Mesothelial cell of epicardium (in vitro differentiated cells): ENCODE results near the gene UNC119B. TPM values are rescaled to one million over a fixed set of nuclear protein-coding genes. Genes with fewer than 3 reads are reported as not detected.

Source experiments
- DNase-seq, 2 experiments: peaks; one replicate each; pipeline ENCODE4 v3.0.0; 2021; ENCODE audit warnings: low spot score in 2 of 2; ENCODE audit not compliant: unreplicated experiment in 2 of 2
- H3K27ac Mint-ChIP-seq: 2 replicates; pipeline ENCODE4 v1.8.0; 2021; ENCODE audit warnings: mixed read lengths
- H3K27me3 Mint-ChIP-seq: 2 replicates; pipeline ENCODE4 v1.8.0; 2021; ENCODE audit warnings: low read depth, mixed read lengths
- H3K36me3 Mint-ChIP-seq: 2 replicates; pipeline ENCODE4 v1.8.0; 2021; ENCODE audit warnings: mixed read lengths
- H3K4me1 Mint-ChIP-seq: 2 replicates; pipeline ENCODE4 v1.8.0; 2021; ENCODE audit warnings: mixed read lengths
- H3K4me3 Mint-ChIP-seq: 2 replicates; pipeline ENCODE4 v1.8.0; 2021; ENCODE audit warnings: mild to moderate bottlenecking, moderate library complexity, mixed read lengths
- H3K9me3 Mint-ChIP-seq: 2 replicates; pipeline ENCODE4 v1.8.0; 2021; ENCODE audit warnings: mixed read lengths
- CTCF ChIP-seq: fragments of 200-600 bp; sonication (generic); IDR thresholded peaks from one replicate; pipeline ENCODE4 v1.5.0; 2021; ENCODE audit warnings: antibody characterized with exemption; ENCODE audit not compliant: unreplicated experiment
- total RNA-seq: library from RNA; stranded (reverse); gene quantifications from 3 replicates; pipeline ENCODE4 v1.2.1, GENCODE V29; 2021

Gene UNC119B
- total RNA-seq, 1 donor from 2014 or later = 35.0 TPM

- DNase-seq = no peak
- Mint-ChIP-seq H3K9me3 (no peaks in the 10 kb centered on the region), H3K27ac (no peak overlapping the region), H3K4me3 (no peak overlapping the region), H3K36me3 (peaks cover 49% of the 10 kb centered on the region), H3K27me3 (no peaks in the 10 kb centered on the region), H3K4me1 (peaks cover 17% of the 10 kb centered on the region)
- no peak for TF ChIP-seq CTCF
Observed at GRCh38 chr12:120771097-120771496, 60.8 kb downstream of the UNC119B start.

Other genes with a start within 250 kb of the UNC119B start
- gene SRSF9, start 240.7 kb upstream of the UNC119B start, total RNA-seq = 197 to 203 TPM (median 199 TPM) in 3 replicates
- 249 to 260 TPM (median 258 TPM) in 3 replicates for gene DYNLL1, start 214.3 kb upstream of the UNC119B start, total RNA-seq
- gene COQ5, start 181.3 kb upstream of the UNC119B start, total RNA-seq = 28.5 to 29.1 TPM (median 28.9 TPM) in 3 replicates
- gene RNF10, start 176.1 kb upstream of the UNC119B start, total RNA-seq = 150 to 160 TPM (median 151 TPM) in 3 replicates
- gene POP5, start 129.1 kb upstream of the UNC119B start, total RNA-seq = 32.6 to 38.6 TPM (median 33.7 TPM) in 3 replicates
- 0.43 to 1.1 TPM (median 0.55 TPM) in 3 replicates for gene CABP1, start 69.8 kb upstream of the UNC119B start, total RNA-seq
- 174 to 192 TPM (median 190 TPM) in 3 replicates for gene MLEC, start 23.3 kb upstream of the UNC119B start, total RNA-seq
- gene ACADS, start 15.4 kb downstream of the UNC119B start, total RNA-seq = 11.9 to 12.8 TPM (median 11.9 TPM) in 3 replicates
- gene SPPL3, start 193.9 kb downstream of the UNC119B start, total RNA-seq = 75.6 to 83.4 TPM (median 79.8 TPM) in 3 replicates